Fibroblast of pulmonary artery (primary cell): ENCODE data around the gene SLN.

Experiments used
- DNase-seq: peaks from one replicate; pipeline ENCODE4 v3.0.0-alpha.2; 2010; ENCODE audit warnings: low read depth
- H3K4me3 ChIP-seq: replicated peaks from 2 replicates; pipeline ENCODE4 v1.5.1; 2011; ENCODE audit warnings: low read depth, mild to moderate bottlenecking, control low read depth, low read length, moderate library complexity
- CTCF ChIP-seq: IDR thresholded peaks from 2 replicates; pipeline ENCODE4 v1.5.1; 2011; ENCODE audit warnings: mild to moderate bottlenecking, control low read depth, low read length, inconsistent platforms; ENCODE audit errors: missing control alignments

SLN gene

GRCh38 chr11:107688322-107688918 is 23.4 kb downstream of the SLN start:
- peak; percentile 18 for DNase-seq
- no peak overlapping the region for H3K4me3 ChIP-seq
- no peak for TF ChIP-seq CTCF

- DNase-seq, result peak; percentile 17
- peak; percentile 48 for TF ChIP-seq CTCF
- H3K4me3 ChIP-seq, result no peak overlapping the region
These were observed 28.0 kb downstream of the SLN start for GRCh38 chr11:107683807-107684206.

- H3K4me3 ChIP-seq, result no peak overlapping the region
These were observed 28.8 kb downstream of the SLN start for GRCh38 chr11:107683061-107683460.

GRCh38 chr11:107682572-107682971 is 29.3 kb downstream of the SLN start:
- TF ChIP-seq CTCF, result no peak
- no peak for DNase-seq
- H3K4me3 ChIP-seq, result no peak overlapping the region

More at GRCh38 chr11:107683061-107683460, 28.8 kb downstream of the SLN start:
- DNase-seq, result no peak
- TF ChIP-seq CTCF, result no peak

GRCh38 chr11:107682171-107682570 is 29.7 kb downstream of the SLN start:
- no peak for TF ChIP-seq CTCF
- DNase-seq, result no peak

GRCh38 chr11:107679255-107680024 is 32.4 kb downstream of the SLN start:
- no peak for DNase-seq
- H3K4me3 ChIP-seq, result no peak overlapping the region
- no peak for TF ChIP-seq CTCF

More at GRCh38 chr11:107682171-107682570, 29.7 kb downstream of the SLN start:
- no peak overlapping the region for H3K4me3 ChIP-seq
